ENCODE data around the gene PAK5.

PAK5 gene

GRCh38 chr20:9577397-9577796, 261.5 kb downstream of the PAK5 start:
- DNase-seq (ENCODE audit: low read depth in 2 of 2) = no peak

- no peak for DNase-seq (ENCODE audit: low read depth in 2 of 2)
These were observed 262.2 kb downstream of the PAK5 start for GRCh38 chr20:9576695-9577094.

GRCh38 chr20:9575836-9576235, 263.0 kb downstream of the PAK5 start:
- DNase-seq (ENCODE audit: low read depth in 2 of 2) = no peak

GRCh38 chr20:9574776-9575175, 264.1 kb downstream of the PAK5 start:
- DNase-seq (ENCODE audit: low read depth in 2 of 2) = no peak

GRCh38 chr20:9574181-9574580, 264.7 kb downstream of the PAK5 start:
- no peak for DNase-seq (ENCODE audit: low read depth in 2 of 2)

- DNase-seq (ENCODE audit: low read depth in 2 of 2) = no peak
These were observed 265.3 kb downstream of the PAK5 start for GRCh38 chr20:9573335-9574151.

GRCh38 chr20:9572670-9573069, 266.2 kb downstream of the PAK5 start:
- DNase-seq (ENCODE audit: low read depth in 2 of 2) = no peak

- DNase-seq (ENCODE audit: low read depth in 2 of 2) = no peak
These were observed 267.1 kb downstream of the PAK5 start for GRCh38 chr20:9571783-9572182.

- no peak for DNase-seq (ENCODE audit: low read depth in 2 of 2)
These were observed 268.3 kb downstream of the PAK5 start for GRCh38 chr20:9570612-9571011.

- no peak for DNase-seq (ENCODE audit: low read depth in 2 of 2)
These were observed 271.9 kb downstream of the PAK5 start for GRCh38 chr20:9566977-9567376.

- no peak for DNase-seq (ENCODE audit: low read depth in 2 of 2)
These were observed 272.8 kb downstream of the PAK5 start for GRCh38 chr20:9565910-9566550.

GRCh38 chr20:9557411-9557810, 281.5 kb downstream of the PAK5 start:
- DNase-seq (ENCODE audit: low read depth in 2 of 2) = no peak

GRCh38 chr20:9555781-9556180, 283.1 kb downstream of the PAK5 start:
- DNase-seq (ENCODE audit: low read depth in 2 of 2) = no peak

- no peak for DNase-seq (ENCODE audit: low read depth in 2 of 2)
These were observed 286.9 kb downstream of the PAK5 start for GRCh38 chr20:9551808-9552550.

- DNase-seq (ENCODE audit: low read depth in 2 of 2) = no peak
These were observed 288.0 kb downstream of the PAK5 start for GRCh38 chr20:9550871-9551270.

GRCh38 chr20:9550283-9550682, 288.6 kb downstream of the PAK5 start:
- DNase-seq (ENCODE audit: low read depth in 2 of 2) = no peak

- no peak for DNase-seq (ENCODE audit: low read depth in 2 of 2)
These were observed 295.7 kb downstream of the PAK5 start for GRCh38 chr20:9543214-9543613.

GRCh38 chr20:9535449-9535848, 303.4 kb downstream of the PAK5 start:
- no peak for DNase-seq (ENCODE audit: low read depth in 2 of 2)

GRCh38 chr20:9534025-9534424, 304.9 kb downstream of the PAK5 start:
- DNase-seq (ENCODE audit: low read depth in 2 of 2) = no peak

- no peak for DNase-seq (ENCODE audit: low read depth in 2 of 2)
These were observed 306.6 kb downstream of the PAK5 start for GRCh38 chr20:9532069-9532838.

GRCh38 chr20:9531581-9531980, 307.3 kb downstream of the PAK5 start:
- DNase-seq (ENCODE audit: low read depth in 2 of 2) = no peak

- no peak for DNase-seq (ENCODE audit: low read depth in 2 of 2)
These were observed 315.2 kb downstream of the PAK5 start for GRCh38 chr20:9523636-9524035.
